Amniotic epithelial cell (primary cell): ENCODE results near the gene SLC25A45.
A peak's percentile ranks its signal among the peaks of the same experiment; 100 is the strongest.
"Not testable (repeated sequence)": the region's sequence is repeated elsewhere in the genome, so short reads cannot be mapped to it uniquely, and the experiment has no call there.

Source experiments
- DNase-seq: peaks from one replicate; pipeline ENCODE4 v3.0.0-alpha.2; 2010; ENCODE audit warnings: low read depth

Gene SLC25A45

DNA sequence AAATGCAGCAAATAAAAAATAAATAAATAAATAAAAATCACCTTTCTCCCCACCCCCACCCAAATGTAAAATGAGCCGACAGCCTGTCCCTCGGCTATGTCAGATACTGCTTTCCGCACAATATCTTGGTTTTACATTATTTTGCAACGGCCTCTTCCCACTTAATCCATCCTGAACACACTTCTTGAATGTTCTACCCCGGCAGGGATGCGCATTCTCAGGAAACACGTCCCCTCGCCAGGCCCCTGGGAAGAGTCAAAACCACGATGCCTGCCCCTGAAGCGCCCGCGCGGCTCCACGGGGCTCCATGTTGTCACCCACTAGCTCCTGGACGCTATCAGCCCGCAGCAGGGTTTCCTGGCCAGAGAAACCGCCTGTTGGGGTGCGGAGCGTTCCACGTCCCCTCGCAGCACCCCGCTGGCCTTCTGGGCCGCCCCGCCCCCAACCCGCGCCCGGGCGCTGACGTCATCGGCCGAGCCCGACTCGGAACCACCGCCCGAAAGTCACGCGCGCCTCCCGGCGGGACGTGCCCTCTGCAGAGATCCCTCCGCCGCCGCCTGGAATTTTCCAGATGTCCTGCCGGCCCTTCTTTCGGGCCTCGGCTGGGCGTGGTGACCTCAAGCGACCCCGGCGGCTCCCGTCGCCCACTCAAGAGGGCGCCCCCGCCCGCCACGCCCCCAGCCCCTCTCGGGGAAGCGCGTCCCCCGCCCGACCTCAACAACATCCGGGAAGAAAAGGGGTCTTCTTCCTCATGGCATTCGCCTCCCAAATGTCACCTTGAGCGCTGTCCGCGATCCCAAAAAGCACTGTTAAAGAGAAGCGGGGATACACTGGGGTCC, 39.6 kb upstream of the SLC25A45 start:
- peak; percentile 96 for DNase-seq

DNA sequence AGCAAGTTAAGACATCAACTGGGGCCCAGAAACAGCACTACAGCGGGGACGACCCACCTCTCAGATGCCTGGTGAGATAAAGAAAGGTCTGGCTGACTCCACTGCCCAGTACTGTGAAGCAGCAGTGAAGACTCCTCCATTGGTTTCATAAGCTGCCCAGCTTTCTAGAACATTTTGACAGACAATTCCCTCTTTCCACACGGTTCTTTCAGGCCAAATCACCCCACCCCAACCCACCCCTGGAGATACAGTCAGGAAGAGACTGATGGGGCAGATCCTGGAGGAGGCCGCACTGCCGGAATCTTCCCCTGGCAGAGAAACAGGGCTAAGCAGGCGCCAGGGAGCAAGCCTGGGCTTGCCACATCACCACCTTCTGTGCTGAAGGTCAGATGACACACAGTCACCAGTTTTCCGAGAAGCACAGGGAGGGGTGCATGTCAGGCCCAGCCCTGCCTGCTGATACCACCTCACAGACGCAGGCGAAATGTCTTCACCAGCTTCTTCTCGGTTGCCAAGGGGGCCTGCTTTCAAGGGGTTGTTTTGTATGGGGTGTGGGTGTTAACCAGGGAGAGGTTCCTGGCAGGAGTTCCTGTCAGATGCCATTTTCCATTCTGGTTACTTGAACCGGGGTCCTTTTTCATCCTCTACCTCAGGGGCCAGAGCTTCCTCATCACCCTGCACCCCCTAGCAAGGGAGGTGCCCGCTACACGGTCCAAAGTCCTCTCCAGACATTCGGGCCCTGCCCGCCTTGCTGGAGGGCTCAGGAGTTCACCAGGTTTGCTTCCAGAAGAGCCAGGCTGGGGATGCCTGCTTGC, 38.7 kb upstream of the SLC25A45 start:
- peak; percentile 100 for DNase-seq

DNA sequence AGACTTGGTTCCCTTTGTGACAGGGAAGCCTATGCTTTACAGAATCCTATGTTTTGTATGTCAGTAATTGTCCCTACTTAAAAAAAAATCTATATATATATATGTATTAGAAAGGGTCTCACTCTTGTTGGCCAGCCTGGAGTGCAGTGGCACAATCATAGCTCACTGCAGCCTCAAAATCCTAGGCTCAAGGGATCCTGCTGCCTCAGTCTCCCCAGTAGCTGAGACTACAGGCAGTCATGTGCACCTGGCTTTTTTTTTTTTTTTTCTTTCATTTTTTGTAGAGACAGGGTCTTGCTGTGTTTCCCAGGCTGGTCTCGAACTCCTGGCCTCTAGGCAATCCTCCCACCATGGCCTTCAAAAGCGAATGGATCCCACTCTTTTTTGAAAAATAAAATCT, 38.1 kb upstream of the SLC25A45 start:
- DNase-seq: no peak

DNA sequence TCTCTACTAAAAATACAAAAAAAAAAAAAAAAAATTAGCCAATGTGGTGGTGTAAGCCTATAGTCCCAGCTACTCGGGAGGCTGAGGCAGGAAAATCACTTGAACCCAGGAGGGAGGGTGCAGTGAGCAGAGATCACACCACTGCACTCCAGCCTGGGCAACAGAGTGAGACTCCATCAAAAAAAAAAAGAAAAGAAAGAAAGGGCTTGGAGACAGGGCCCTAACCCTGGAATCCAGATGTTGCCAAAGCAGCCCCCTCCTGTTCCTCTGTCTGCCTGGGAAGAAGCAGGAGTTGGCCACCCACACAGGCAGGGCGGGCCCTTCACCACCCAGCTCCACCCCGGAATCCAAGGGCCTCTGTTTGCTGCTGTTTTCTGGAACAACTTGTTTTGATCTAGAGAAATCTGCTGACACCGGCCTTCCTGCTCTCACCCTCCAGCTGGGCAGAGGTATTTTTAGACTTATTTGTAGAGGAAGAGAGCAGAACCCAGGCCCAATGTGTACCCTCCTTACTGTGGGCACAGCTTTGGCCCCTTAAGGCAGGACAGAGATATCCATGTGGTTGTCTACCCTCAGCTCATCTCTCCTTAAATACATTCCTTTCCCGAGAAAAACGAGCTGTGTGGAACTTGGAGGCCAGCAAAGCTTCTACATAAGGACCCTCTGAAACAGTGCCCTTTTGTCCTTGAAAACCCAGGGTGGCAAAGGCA, 37.5 kb upstream of the SLC25A45 start:
- DNase-seq: peak; percentile 98

DNA sequence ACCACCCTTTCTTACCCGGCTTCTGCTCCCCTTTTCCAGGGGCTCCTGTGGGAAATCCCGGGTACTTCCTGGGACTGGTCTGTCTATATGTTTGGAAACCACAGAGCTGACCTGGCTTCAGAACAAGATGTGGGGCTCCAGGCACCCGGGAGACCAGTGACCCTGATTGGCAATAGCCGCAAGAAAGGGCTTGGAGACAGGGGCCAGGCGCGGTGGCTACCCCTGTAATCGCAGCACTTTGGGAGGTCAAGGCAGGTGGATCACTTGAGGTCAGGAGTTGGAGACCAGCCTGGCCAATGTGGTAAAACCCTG, 37.0 kb upstream of the SLC25A45 start:
- no peak for DNase-seq

DNA sequence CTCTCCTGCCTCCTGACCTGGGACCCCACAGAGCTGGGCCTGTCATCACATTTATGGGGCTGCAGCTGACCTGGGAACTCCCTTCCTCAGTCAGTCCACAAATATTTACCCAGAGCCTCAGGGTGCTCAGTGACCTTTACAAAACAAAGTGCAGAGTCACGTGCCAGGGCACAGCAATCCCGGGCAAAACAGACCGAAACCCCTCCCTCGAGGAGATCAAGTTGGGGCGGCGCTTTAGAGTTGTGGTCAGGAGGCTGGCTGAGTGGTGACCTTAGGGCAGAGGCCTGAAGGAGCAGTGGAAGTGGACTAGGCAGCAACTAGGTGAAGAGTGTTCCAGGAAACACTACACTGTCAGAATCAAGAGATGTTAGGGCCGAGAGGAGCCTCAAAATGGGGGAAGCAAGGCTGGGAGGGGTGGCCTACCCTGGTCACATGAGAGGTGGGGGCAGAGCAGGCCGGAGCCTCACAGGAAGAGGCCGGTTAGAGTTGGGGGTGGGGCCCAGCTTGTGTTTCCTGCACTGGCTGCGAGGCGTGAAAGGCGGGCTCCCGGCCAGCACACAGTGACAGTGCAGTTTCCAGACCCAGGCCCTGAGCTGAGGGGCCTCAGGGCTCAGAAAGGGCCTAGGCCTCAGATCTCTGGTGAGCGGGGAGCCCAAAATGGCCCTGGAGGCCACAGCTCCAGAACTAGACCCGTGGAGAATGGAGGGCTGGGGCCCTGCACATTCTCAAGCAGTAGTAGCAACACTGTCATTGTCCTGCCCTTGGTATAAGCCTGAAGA, 36.4 kb upstream of the SLC25A45 start:
- DNase-seq: peak; percentile 98

DNA sequence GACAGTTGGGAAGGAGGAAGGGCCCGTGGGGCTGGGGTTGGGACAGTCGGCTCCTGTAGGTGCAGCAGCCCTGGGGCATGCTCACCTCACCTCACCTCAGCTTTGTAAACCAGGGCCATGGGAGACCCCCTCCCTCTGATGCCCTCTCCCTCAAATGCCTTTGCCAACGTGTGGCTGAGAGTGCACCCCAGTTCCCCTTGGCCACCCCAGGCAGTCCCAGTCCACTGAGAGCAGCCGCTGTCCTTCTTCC, 35.9 kb upstream of the SLC25A45 start:
- DNase-seq: no peak

DNA sequence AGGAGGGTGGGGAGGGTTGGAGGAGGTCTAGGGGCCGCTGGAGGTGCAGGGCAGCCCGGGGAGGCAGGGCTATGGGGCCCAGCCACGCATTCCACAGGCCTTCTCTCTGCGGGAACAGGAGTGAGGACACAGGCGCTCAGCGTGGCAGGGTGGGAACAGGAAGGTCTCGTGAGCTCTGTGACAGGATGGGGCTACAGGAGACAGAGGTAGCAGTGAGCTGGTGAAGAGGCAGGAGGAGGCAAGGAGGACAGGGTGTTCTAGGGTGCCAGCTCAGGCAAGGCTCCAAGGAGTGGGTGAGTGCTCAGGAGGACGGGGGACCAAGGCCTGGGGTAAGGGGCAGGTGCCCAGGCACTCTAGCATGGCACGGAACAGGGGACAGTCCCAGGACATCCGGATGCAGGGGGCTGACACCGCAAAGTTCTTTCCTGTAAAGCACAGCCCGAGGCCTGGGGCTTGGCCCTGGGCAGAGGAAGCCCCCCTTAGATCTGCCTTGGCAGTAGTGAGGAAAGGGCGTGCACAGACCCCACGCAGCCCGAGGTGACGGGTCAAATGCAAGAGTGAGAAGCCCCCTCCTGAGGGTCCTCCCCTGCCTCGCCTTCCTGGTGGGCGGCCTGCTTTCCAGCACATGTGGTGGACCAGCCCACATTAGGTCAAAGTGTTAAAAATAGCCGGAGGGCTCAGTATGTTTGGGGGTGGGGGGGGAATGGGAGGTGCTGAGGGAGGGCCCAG, 35.4 kb upstream of the SLC25A45 start:
- peak; percentile 34 for DNase-seq

DNA sequence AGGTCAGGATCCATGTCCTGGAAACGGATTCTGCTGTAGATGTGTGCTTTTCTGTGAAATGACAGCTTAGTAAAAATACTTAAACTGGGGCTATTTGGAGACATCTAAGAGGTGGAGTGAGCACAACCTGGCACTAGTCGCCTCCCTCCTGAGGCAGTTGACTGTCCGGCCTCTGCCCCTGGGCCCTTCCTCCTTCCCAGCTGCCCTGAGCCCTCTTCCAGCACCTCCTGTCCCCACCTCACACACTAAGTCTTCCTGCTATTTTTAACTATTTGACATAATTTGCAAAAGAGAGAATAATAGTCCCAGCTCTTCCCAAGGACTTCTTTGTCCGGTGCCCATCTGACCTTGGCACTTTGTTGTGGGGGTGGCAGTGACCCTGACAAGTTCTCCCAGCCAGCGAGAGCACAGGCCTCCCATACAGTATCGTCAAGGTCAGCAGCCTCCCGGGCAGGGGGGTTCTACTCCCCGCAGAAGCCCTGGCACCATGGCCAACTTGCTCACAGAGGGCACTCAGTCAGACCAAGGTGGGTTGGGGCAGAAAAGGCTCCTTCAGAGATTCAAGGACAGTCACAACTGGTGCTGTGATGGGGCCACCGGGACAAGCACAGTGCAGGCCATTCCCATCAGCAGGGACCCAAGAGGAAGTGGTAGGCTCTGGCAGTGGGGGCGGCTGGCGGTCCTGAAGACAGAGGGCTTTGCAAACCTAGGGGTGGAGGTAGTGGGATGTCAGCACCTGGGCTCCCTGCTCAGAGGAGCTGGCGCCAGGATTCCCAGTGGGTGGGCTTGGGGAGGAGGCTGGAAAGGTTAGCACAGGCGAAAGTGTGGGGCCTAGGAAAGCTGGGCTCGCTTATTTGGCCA, 34.6 kb upstream of the SLC25A45 start:
- peak; percentile 20 for DNase-seq

DNA sequence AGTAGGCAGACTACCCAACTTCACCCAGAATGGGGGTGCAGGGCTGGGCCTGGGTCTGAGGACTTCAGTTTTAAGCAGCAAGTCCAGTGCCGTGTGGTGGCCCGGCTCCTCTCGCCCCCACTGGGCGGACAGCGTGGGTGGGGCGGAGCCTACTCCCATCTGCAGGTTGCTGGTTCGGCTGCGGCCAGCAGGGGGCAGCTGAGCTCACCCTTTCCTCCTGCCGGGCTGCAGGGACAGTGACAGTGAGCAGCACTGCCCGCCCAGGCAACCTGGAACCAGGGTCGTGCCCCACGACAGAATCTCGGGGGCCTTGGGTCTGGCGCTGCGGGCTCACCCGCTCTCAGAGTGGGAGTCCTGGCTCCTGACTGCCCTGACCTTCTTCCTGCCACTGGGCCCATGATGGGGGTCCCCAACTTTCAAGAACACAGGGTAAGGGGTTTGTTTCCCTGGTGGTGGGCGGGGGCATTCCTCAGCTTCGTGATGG, 33.9 kb upstream of the SLC25A45 start:
- peak; percentile 60 for DNase-seq

DNA sequence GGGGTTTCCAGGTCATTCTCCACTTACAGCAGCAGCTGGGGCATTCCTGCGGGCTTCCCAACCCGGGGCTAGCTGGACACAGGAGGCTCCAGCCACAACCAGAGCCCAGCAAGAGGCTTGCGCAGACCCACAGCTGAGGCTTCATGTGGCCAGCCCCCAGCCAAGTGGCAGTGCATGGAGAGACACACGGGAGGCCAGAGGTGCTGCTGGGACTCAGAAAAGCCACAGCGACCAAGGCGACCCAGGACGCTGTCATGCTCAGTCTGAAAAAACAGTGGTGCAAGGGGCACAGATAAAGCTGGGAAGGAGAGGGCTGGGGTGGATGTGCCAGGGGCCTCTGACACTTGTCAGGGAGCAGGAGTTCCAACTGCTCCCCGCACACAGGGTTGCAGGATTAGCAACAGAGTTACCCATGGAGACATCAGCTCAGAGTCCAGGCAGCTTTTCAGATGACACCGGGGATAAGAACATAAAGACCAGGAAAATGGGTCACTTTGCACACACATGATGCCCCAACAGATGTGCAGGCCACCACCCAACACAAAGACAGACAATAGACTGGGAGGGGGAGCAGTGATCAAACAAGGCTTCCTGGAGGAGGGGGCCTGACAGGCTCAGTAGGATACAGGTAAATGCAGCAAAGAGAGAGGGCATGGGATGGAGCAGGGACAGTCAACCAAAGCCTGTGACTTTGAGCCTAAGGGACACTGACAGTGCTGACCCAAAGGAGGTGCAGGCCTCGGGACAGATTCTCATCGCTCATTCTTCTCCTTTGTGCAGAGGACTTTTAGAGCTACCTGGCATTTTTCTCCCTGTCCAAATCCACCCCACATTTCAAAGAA, 33.3 kb upstream of the SLC25A45 start:
- DNase-seq: no peak

DNA sequence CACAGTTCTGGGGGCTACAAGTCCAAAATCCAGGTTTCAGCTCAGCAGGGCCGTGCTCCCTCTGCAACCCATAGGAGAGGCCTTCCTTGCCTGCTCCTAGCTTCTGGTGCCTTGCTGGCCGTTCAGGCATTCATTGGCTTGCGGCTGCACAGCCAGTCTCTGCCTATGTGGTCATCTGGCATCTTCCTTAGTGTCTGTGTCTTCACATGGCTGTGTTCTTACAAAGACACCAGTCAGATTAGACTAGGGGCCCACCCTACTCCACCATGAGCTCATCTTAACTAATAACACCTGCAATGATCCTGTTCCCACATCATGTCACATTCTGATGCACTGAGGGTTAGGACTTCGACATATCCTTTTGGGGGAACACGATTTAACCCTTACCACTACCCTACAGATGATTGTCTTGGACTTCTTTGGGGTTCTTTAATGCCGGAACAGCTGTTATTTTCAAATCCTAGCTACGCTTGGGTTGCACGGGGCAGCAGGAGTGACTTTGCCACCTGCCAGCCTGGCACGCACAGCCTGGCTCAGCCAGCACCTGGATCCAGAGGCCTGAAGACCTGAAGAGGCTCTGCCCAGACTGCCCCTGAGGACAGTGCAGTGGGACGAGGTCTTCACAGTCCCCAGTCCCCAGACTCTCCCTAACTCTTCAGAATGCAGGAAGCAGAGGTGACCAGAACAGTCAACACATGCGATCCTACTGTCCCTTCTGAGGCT, 32.5 kb upstream of the SLC25A45 start:
- DNase-seq: no peak

DNA sequence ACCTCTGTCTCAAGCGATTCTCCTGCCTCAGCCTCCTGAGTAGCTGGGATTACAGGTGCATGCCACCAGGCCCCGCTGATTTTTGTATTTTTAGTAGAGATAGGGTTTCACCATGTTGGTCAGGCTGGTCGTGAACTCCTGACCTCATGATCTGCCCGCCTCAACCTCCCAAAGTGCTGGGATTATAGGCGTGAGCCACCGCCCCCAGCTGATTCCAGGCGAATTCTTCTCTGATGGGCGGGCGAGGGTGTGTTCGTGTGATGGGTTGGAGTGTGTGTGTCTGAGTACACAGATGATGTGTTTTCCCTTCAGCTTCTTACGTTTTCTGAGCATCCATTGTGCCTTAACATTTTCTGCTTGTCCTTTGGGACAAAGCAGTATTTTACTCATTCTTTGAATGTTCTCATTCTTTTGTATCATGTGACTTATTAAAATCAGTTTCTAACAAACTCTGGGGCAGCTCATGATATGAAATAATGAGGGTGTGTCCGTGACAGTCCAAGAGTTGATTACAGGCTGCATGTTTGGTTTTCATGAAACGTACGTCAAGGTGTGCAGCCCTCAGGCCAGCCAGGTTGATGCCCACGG, 30.7 kb upstream of the SLC25A45 start:
- not testable (repeated sequence) for DNase-seq

DNA sequence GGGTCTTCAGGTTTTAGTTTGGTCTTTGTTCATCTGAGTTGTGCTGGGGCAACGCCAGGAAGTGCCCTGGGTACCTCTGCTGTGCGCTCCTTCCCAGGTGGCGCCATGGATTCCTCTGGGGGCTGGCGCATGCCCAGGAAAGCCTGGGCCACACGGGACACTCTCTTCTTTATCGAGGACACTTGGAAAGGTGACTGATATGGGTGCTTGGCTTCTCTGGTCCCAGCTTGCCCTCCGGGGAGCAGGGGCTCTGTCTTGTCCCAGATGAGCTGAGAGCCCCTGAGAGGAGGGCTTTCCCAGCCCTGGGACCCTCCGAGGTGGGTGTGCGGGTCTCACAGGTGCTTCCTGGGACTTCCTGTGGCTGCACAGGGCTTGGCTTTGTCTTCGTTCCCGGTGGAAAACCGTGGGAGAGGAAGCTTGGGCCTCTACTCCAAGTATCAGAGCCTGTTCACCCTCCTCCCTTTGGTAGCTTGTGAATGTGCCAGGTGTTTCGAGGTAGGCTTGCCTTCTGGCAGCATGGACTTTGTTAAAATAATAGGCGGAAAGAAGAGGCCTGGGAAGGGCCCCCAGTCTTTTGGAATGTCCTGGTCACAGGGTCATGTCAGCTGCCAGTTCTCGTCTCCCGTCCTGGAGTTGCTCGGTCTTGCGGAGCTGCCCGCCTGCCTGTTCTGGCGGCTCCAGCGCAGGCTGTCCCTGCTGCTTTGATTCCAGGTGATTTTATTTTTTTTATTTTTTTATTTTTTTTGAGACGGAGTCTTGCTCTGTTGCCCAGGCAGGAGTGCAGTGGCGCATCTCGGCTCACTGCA, 30.0 kb upstream of the SLC25A45 start:
- DNase-seq: no peak

DNA sequence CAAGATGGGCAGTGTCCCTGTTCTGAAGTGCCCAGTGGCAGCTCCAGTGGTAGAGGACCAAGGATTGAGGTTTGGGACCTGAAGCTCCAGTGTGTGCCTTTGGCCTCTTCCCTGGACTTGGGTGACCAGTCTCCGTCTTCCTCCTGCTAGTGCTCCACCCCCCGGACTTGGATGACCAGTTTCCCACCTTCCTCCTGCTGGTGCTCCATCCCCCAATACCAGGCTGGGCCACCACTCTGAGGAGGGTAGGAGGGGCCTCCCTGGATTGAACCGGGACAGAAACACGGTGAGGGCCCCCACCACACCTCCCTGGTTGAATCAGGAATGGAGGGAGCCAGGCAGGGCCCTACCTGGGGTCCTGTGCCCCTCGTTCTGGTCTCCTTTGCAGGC, 29.2 kb upstream of the SLC25A45 start:
- no peak for DNase-seq

DNA sequence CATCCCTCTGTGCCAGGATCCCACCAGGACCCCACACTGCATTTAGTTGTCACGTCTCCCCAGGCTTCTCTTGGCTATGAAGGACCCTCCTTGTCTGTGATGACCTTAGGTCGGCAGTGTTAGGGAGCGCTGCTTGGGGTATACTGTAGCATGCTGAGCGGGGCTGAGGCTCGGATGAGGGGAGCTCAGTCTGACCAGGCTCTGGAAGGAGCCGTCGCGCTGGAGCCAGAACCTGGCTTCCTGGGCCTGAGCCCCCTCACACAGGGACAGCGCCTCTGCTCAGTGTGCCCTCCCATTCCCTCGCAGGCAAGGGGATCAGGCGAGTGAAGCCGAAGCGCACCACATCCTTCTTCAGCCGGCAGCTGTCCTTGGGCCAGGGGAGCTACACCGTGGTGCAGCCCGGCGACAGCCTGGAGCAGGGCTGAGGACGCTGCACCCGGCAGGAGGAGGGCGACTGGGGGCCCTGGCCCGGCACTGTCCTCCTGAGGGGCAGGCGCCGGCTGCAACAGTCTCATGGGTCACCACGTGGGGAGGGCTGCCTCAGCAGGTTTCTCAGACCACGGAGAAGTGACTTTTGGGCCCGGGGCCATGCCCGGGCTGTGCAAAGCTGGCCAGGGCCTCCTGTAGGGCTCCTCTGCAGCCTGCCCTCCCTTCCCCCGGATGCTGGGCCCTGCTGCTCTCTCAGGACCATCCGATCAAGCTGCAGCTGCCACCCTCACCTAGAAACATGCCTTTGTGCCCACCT, 28.7 kb upstream of the SLC25A45 start:
- DNase-seq: no peak
